HCT116 (cell line): ENCODE measurements around the gene FHOD3.

Experiments used
- SRF ChIP-seq: IDR thresholded peaks from 2 replicates; pipeline ENCODE4 v1.6.1; 2012; ENCODE audit warnings: low read depth
- TF ChIP-seq, protein P1 (sequence below), 3 experiments: fragments of 200-600 bp in 1 of 3; sonication (generic) in 1 of 3; IDR thresholded peaks in 2 of 3; conservative IDR thresholded peaks in 1 of 3; 2 replicates each; pipeline ENCODE4 v1.5.1; 2012 to 2017; ENCODE audit warnings: low read depth in 2 of 3, low read length in 2 of 3, antibody characterized with exemption in 1 of 3, borderline replicate concordance in 1 of 3, control low read depth in 1 of 3, mild to moderate bottlenecking in 1 of 3, mixed read lengths in 1 of 3, mixed run types in 1 of 3, moderate library complexity in 1 of 3; ENCODE audit not compliant: insufficient read depth in 1 of 3

GRCh38 chr18:36737316-36737715, 439.8 kb downstream of the FHOD3 start:
- TF ChIP-seq, protein P1, sequence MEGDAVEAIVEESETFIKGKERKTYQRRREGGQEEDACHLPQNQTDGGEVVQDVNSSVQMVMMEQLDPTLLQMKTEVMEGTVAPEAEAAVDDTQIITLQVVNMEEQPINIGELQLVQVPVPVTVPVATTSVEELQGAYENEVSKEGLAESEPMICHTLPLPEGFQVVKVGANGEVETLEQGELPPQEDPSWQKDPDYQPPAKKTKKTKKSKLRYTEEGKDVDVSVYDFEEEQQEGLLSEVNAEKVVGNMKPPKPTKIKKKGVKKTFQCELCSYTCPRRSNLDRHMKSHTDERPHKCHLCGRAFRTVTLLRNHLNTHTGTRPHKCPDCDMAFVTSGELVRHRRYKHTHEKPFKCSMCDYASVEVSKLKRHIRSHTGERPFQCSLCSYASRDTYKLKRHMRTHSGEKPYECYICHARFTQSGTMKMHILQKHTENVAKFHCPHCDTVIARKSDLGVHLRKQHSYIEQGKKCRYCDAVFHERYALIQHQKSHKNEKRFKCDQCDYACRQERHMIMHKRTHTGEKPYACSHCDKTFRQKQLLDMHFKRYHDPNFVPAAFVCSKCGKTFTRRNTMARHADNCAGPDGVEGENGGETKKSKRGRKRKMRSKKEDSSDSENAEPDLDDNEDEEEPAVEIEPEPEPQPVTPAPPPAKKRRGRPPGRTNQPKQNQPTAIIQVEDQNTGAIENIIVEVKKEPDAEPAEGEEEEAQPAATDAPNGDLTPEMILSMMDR (IDR thresholded peaks at IDR 0.05 in 2 of 3, conservative IDR thresholded peaks at IDR 0.05 in 1 of 3; ENCODE audit: borderline replicate concordance in 1 of 3, insufficient read depth in 1 of 3, low read depth in 2 of 3, low read length in 2 of 3) = no peak
- no peak for TF ChIP-seq SRF
